Activated CD8-positive, alpha-beta T cell treated with anti-CD3 and anti-CD28 coated beads for 36 hours (primary cell): Measurements from ENCODE around the gene LBP. TPM values are rescaled to one million over a fixed set of nuclear protein-coding genes. Genes with fewer than 3 reads are reported as not detected.

Source experiments
- ATAC-seq: fragments of 200-7000 bp; cut with Tn5 transposase; one replicate; pipeline ENCODE4 v1.10.0; 2021; ENCODE audit warnings: mild to moderate bottlenecking, moderate library complexity
- CTCF ChIA-PET: fragments of 350-600 bp; sonication (Branson Sonifier 250); formaldehyde crosslinking; loops from one replicate; lab custom pipeline; 2021; ENCODE audit warnings: antibody characterized with exemption; lab: Charles Lee
- POLR2A ChIA-PET: fragments of 350-600 bp; sonication (Branson Sonifier 250); formaldehyde crosslinking; loops from one replicate; lab custom pipeline; 2021; ENCODE audit warnings: antibody characterized with exemption; lab: Charles Lee
- DNase-seq: peaks from one replicate; pipeline ENCODE4 v3.0.0-alpha.2; 2020
- H3K27ac Mint-ChIP-seq: one replicate; pipeline ENCODE4 v1.8.0; 2021; ENCODE audit warnings: mild to moderate bottlenecking, mixed read lengths
- H3K27me3 Mint-ChIP-seq: one replicate; pipeline ENCODE4 v1.8.0; 2021; ENCODE audit warnings: mixed read lengths
- H3K36me3 Mint-ChIP-seq: one replicate; pipeline ENCODE4 v1.8.0; 2021; ENCODE audit warnings: low read depth, mixed read lengths
- H3K4me1 Mint-ChIP-seq: one replicate; pipeline ENCODE4 v1.8.0; 2021; ENCODE audit warnings: low read depth, mixed read lengths
- H3K4me3 Mint-ChIP-seq: one replicate; pipeline ENCODE4 v1.8.0; 2021; ENCODE audit warnings: mild to moderate bottlenecking, moderate library complexity, mixed read lengths
- H3K9me3 Mint-ChIP-seq: one replicate; pipeline ENCODE4 v1.8.0; 2021; ENCODE audit warnings: mixed read lengths
- intact Hi-C: fragments of 100-400 bp; cut with micrococcal nuclease; formaldehyde crosslinking; loops from one replicate; pipeline ENCODE4 v1.10.0; 2022
- total RNA-seq, 2 experiments: library from RNA; stranded (reverse); gene quantifications; one replicate each; pipeline ENCODE4 v1.2.3, GENCODE V29; 2021
- TF ChIP-seq, protein P1 (sequence below): fragments of 200-600 bp; IDR thresholded peaks from one replicate; pipeline ENCODE4 v1.8.0; 2022; ENCODE audit warnings: antibody characterized with exemption, mild to moderate bottlenecking

The LBP gene, protein sequence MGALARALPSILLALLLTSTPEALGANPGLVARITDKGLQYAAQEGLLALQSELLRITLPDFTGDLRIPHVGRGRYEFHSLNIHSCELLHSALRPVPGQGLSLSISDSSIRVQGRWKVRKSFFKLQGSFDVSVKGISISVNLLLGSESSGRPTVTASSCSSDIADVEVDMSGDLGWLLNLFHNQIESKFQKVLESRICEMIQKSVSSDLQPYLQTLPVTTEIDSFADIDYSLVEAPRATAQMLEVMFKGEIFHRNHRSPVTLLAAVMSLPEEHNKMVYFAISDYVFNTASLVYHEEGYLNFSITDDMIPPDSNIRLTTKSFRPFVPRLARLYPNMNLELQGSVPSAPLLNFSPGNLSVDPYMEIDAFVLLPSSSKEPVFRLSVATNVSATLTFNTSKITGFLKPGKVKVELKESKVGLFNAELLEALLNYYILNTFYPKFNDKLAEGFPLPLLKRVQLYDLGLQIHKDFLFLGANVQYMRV
- total RNA-seq = not detected

DNA sequence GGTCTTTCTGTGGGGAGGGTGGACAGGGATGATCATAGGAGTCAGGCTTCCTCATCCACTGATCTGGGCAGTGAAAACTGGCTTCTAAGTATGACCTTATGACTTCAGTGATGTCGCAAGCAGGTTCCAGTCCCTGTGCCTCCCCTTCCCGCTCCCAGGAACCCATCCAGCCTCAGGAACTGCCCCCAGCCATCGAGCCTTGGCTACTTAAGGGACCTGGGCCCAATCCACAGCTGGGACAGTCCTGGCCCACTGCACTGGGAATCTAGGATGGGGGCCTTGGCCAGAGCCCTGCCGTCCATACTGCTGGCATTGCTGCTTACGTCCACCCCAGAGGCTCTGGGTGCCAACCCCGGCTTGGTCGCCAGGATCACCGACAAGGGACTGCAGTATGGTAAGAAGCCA, at the start of gene LBP:
Gene LBP, plus strand, starts transcription at position 236 of the 405 bp plus-strand sequence. Its CDS starts 35 bp downstream, at position 271.
- TF ChIP-seq, protein P1, sequence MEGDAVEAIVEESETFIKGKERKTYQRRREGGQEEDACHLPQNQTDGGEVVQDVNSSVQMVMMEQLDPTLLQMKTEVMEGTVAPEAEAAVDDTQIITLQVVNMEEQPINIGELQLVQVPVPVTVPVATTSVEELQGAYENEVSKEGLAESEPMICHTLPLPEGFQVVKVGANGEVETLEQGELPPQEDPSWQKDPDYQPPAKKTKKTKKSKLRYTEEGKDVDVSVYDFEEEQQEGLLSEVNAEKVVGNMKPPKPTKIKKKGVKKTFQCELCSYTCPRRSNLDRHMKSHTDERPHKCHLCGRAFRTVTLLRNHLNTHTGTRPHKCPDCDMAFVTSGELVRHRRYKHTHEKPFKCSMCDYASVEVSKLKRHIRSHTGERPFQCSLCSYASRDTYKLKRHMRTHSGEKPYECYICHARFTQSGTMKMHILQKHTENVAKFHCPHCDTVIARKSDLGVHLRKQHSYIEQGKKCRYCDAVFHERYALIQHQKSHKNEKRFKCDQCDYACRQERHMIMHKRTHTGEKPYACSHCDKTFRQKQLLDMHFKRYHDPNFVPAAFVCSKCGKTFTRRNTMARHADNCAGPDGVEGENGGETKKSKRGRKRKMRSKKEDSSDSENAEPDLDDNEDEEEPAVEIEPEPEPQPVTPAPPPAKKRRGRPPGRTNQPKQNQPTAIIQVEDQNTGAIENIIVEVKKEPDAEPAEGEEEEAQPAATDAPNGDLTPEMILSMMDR = no peak
- no peak within 1 kb of the TSS for H3K27ac Mint-ChIP-seq
- no peaks in the 10 kb centered on the region for H3K9me3 Mint-ChIP-seq
- H3K4me1 Mint-ChIP-seq = no peaks in the 10 kb centered on the region
- DNase-seq (no peak), ATAC-seq (no peak)
- ChIA-PET POLR2A (no interaction called here), CTCF (no interaction called here)
- H3K36me3 Mint-ChIP-seq = no peaks in the 10 kb centered on the region
- H3K4me3 Mint-ChIP-seq = no peak within 1 kb of the TSS
- H3K27me3 Mint-ChIP-seq = peaks cover 3% of the 10 kb centered on the region
- intact Hi-C loops = no loop called here

- no peak overlapping the region for H3K27ac Mint-ChIP-seq
- ChIA-PET POLR2A (no interaction called here), CTCF (interaction anchor here (0.7 kb wide), 1 partner anchor 77 kb away, joined by 3 read pairs; no protein-coding TSS in a partner anchor)
- peaks cover 14% of the 10 kb centered on the region for H3K27me3 Mint-ChIP-seq
- intact Hi-C loops = no loop called here
- H3K9me3 Mint-ChIP-seq = no peaks in the 10 kb centered on the region
- H3K4me1 Mint-ChIP-seq = no peaks in the 10 kb centered on the region
- ATAC-seq (no peak), DNase-seq (no peak)
- TF ChIP-seq, protein P1 = no peak
- no peaks in the 10 kb centered on the region for H3K36me3 Mint-ChIP-seq
- no peak overlapping the region for H3K4me3 Mint-ChIP-seq
Measured at GRCh38 chr20:38297916-38298674, 48.2 kb upstream of the LBP start.

GRCh38 chr20:38298768-38299288, 47.5 kb upstream of the LBP start:
- TF ChIP-seq, protein P1 = no peak
- H3K9me3 Mint-ChIP-seq = no peaks in the 10 kb centered on the region
- DNase-seq = no peak
- H3K4me3 Mint-ChIP-seq = no peak overlapping the region
- peaks cover 21% of the 10 kb centered on the region for H3K27me3 Mint-ChIP-seq
- CTCF ChIA-PET = interaction anchor here (0.7 kb wide), 1 partner anchor 77 kb away, joined by 3 read pairs; no protein-coding TSS in a partner anchor
- ATAC-seq = no peak
- no peaks in the 10 kb centered on the region for H3K36me3 Mint-ChIP-seq
- H3K4me1 Mint-ChIP-seq = peaks cover 2% of the 10 kb centered on the region
- intact Hi-C loops = no loop called here
- no peak overlapping the region for H3K27ac Mint-ChIP-seq
- POLR2A ChIA-PET = no interaction called here

GRCh38 chr20:38299963-38300362, 46.3 kb upstream of the LBP start:
- ChIA-PET POLR2A (interaction anchor here (0.8 kb wide), 1 partner anchor 8 kb away, joined by 4 read pairs; no protein-coding TSS in a partner anchor), CTCF (interaction anchor here (0.7 kb wide), 1 partner anchor 38 kb away, joined by 3 read pairs; no protein-coding TSS in a partner anchor)
- H3K9me3 Mint-ChIP-seq = no peaks in the 10 kb centered on the region
- intact Hi-C loops = no loop called here
- H3K4me1 Mint-ChIP-seq = peaks cover 10% of the 10 kb centered on the region
- no peak overlapping the region for H3K4me3 Mint-ChIP-seq
- TF ChIP-seq, protein P1 = no peak
- no peak for ATAC-seq
- H3K36me3 Mint-ChIP-seq = no peaks in the 10 kb centered on the region
- DNase-seq = no peak
- H3K27me3 Mint-ChIP-seq = peaks cover 32% of the 10 kb centered on the region
- no peak overlapping the region for H3K27ac Mint-ChIP-seq
